Natural killer cell (primary cell): ENCODE measurements around the gene SLC27A4. TPM values are rescaled to one million over a fixed set of nuclear protein-coding genes. Genes with fewer than 3 reads are reported as not detected.

Experiments used
- ATAC-seq, 3 donors: fragments of 150-1000 bp in 2 of 3; fragments of 200-7000 bp in 1 of 3; cut with Tn5 transposase; 1 replicate in 1 of 3; 2 replicates in 2 of 3; pipeline ENCODE4 v1.10.0; 2021; ENCODE audit warnings: mild to moderate bottlenecking in 2 of 3, moderate library complexity in 2 of 3
- DNase-seq, 2 donors: peaks; one replicate each; pipeline versions ENCODE4 v3.0.0 to v3.0.0-alpha.2; 2013 to 2021; ENCODE audit warnings: mixed read lengths in 1 of 2
- H3K27ac ChIP-seq: one replicate; pipeline ENCODE4 v1.5.1; 2013; ENCODE audit warnings: mild to moderate bottlenecking, low read length
- H3K27me3 ChIP-seq: one replicate; pipeline ENCODE4 v1.6.1; 2013; ENCODE audit warnings: low read length; ENCODE audit not compliant: control insufficient read depth, insufficient read depth
- H3K36me3 ChIP-seq: one replicate; pipeline ENCODE4 v1.6.1; 2013; ENCODE audit warnings: low read length; ENCODE audit not compliant: control insufficient read depth, insufficient read depth
- H3K4me1 ChIP-seq: one replicate; pipeline ENCODE4 v1.6.1; 2013; ENCODE audit warnings: low read length; ENCODE audit not compliant: control insufficient read depth, insufficient read depth
- H3K4me3 ChIP-seq: one replicate; pipeline ENCODE4 v1.5.1; 2013; ENCODE audit warnings: low read length
- H3K9me3 ChIP-seq: one replicate; pipeline ENCODE4 v1.6.1; 2013; ENCODE audit warnings: low read length; ENCODE audit not compliant: control insufficient read depth, insufficient read depth
- H3K27ac Mint-ChIP-seq, 2 donors: one replicate each; pipeline ENCODE4 v1.8.0; 2022; ENCODE audit warnings: mild to moderate bottlenecking in 2 of 2, mixed read lengths in 2 of 2, moderate library complexity in 1 of 2
- H3K27me3 Mint-ChIP-seq, 2 donors: one replicate each; pipeline ENCODE4 v1.8.0; 2022; ENCODE audit warnings: low read depth in 2 of 2, mixed read lengths in 2 of 2
- H3K36me3 Mint-ChIP-seq: one replicate; pipeline ENCODE4 v1.8.0; 2022; ENCODE audit warnings: mixed read lengths
- H3K4me1 Mint-ChIP-seq, 2 donors: one replicate each; pipeline ENCODE4 v1.8.0; 2022; ENCODE audit warnings: mixed read lengths in 2 of 2
- H3K4me3 Mint-ChIP-seq: one replicate; pipeline ENCODE4 v1.8.0; 2022; ENCODE audit warnings: mild to moderate bottlenecking, moderate library complexity, mixed read lengths
- H3K9me3 Mint-ChIP-seq, 2 donors: one replicate each; pipeline ENCODE4 v1.8.0; 2022; ENCODE audit warnings: mixed read lengths in 2 of 2
- WGBS: methylation state at CpG from one replicate; pipeline ENCODE4 v1.1.7; 2013; ENCODE audit warnings: missing lambda C conversion rate; ENCODE audit not compliant: insufficient coverage; 5-methylcytosine and 5-hydroxymethylcytosine counted together
- intact Hi-C: fragments of 100-400 bp; cut with micrococcal nuclease; formaldehyde crosslinking; loops from one replicate; pipeline ENCODE4 v1.14.2; 2022
- total RNA-seq, 4 donors: library from RNA; stranded (reverse); fragments of 120-200 nt in 1 of 4; gene quantifications; one replicate each; pipeline versions ENCODE4 v1.2.3 to v1.2.4, GENCODE V29; 2013 to 2022
- TF ChIP-seq, protein P1 (sequence below): fragments of 200-600 bp; IDR thresholded peaks from one replicate; pipeline ENCODE4 v1.8.0; 2022; ENCODE audit warnings: antibody characterized with exemption

The SLC27A4 gene
- total RNA-seq, 3 donors from 2014 or later (not counting 1 experiment from before 2014, with no cell fraction given) = 7.7 to 12.3 (median 11.2) TPM

DNA sequence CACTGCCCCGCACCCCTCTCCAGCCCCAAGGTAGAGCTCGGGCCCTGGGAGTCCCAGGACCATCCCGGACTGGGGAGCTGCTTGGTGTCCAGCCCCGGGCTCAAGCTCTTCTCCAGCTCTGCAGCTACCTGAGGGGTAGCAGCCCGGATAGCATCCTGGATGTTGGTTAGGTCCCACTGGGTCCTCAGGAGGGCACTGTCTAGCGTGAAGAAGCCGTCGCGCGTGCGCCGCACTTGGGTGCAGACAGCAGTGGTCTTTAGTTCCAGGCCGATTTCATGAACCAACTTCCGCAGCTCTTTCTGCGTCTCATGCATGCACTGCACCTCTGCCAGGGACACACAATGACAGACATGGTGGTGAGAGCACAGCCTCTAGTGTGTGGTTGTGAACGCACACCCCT lies 30.8 kb upstream of the SLC27A4 start:
- no peak overlapping the region for H3K4me3 Mint-ChIP-seq

DNA sequence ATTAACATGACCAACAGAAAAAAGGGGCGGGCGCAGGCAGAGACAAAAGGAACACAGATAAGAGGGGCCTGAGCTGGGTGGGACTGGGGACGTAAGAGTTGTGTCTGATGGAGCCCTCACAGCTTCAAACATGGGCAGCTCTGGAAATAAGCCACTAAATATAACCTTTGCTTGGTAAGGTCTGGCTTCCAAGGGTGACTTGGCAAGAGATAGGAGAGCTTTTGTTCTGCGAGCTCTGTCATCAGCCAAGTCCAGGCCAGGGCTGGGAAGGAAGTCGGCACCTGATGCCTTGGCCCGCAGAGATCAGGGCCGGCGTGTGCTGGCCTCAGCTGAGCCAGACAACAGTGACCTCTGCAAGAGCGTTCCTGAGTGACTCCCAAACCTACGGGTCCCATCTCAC lies 29.9 kb upstream of the SLC27A4 start:
- TF ChIP-seq, protein P1, sequence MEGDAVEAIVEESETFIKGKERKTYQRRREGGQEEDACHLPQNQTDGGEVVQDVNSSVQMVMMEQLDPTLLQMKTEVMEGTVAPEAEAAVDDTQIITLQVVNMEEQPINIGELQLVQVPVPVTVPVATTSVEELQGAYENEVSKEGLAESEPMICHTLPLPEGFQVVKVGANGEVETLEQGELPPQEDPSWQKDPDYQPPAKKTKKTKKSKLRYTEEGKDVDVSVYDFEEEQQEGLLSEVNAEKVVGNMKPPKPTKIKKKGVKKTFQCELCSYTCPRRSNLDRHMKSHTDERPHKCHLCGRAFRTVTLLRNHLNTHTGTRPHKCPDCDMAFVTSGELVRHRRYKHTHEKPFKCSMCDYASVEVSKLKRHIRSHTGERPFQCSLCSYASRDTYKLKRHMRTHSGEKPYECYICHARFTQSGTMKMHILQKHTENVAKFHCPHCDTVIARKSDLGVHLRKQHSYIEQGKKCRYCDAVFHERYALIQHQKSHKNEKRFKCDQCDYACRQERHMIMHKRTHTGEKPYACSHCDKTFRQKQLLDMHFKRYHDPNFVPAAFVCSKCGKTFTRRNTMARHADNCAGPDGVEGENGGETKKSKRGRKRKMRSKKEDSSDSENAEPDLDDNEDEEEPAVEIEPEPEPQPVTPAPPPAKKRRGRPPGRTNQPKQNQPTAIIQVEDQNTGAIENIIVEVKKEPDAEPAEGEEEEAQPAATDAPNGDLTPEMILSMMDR = no peak
- Mint-ChIP-seq H3K4me1 (no peaks in the 10 kb centered on the region), H3K36me3 (no peaks in the 10 kb centered on the region), H3K4me3 (no peak overlapping the region), H3K27me3 (no peaks in the 10 kb centered on the region), H3K9me3 (no peaks in the 10 kb centered on the region), H3K27ac (no peak overlapping the region)
- Histone ChIP-seq H3K4me1 (no peaks in the 10 kb centered on the region), H3K36me3 (peaks cover 36% of the 10 kb centered on the region), H3K27me3 (no peaks in the 10 kb centered on the region), H3K27ac (no peak overlapping the region), H3K9me3 (no peaks in the 10 kb centered on the region), H3K4me3 (no peak overlapping the region)
- 96% methylated on average over 10 of the region's 10 CpGs for WGBS
- ATAC-seq = no peak
- no peak for DNase-seq
- intact Hi-C loops = no loop called here

More for the DNA sequence above, 30.8 kb upstream of the SLC27A4 start:
- TF ChIP-seq, protein P1 = no peak
- Histone ChIP-seq H3K27me3 (no peaks in the 10 kb centered on the region), H3K4me1 (no peaks in the 10 kb centered on the region), H3K4me3 (no peak overlapping the region), H3K27ac (no peak overlapping the region), H3K36me3 (peaks cover 29% of the 10 kb centered on the region), H3K9me3 (no peaks in the 10 kb centered on the region)
- WGBS = 97% methylated on average over 16 of the region's 16 CpGs
- intact Hi-C loops = no loop called here
- Mint-ChIP-seq H3K4me1 (no peaks in the 10 kb centered on the region), H3K9me3 (no peaks in the 10 kb centered on the region), H3K27me3 (no peaks in the 10 kb centered on the region), H3K27ac (no peak overlapping the region), H3K36me3 (no peaks in the 10 kb centered on the region)
- no peak for ATAC-seq
- DNase-seq = no peak

DNA sequence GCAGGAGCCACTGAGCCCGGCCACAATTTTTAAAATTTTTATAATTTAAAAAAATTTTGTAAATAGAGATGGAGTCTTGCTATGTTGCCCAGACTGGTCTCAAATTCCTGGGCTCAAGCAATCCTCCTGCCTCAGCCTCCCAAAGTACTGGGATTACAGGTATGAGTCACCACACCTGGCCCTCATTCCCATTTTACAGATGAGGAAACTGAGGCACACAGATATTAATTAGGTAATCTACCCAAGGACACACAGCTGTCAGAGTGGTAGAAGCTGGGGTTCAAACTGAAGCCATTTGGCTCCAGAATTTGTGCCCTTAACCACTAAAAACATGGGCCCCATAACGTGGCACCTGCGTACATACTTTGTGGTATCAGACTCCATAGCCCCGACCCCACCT lies 25.6 kb upstream of the SLC27A4 start:
- ATAC-seq (no peak), DNase-seq (no peak)
- Histone ChIP-seq H3K27me3 (no peaks in the 10 kb centered on the region), H3K36me3 (peaks cover 43% of the 10 kb centered on the region), H3K4me1 (no peaks in the 10 kb centered on the region), H3K9me3 (no peaks in the 10 kb centered on the region), H3K4me3 (no peak overlapping the region), H3K27ac (no peak overlapping the region)
- TF ChIP-seq, protein P1 = no peak
- no peaks in the 10 kb centered on the region for H3K27me3 Mint-ChIP-seq
- H3K9me3 Mint-ChIP-seq = no peaks in the 10 kb centered on the region
- no peak overlapping the region for H3K4me3 Mint-ChIP-seq
- WGBS = 97% methylated on average over 3 of the region's 4 CpGs
- intact Hi-C loops = no loop called here
- no peaks in the 10 kb centered on the region for H3K36me3 Mint-ChIP-seq
- H3K27ac Mint-ChIP-seq = no peak overlapping the region
- H3K4me1 Mint-ChIP-seq = no peaks in the 10 kb centered on the region

DNA sequence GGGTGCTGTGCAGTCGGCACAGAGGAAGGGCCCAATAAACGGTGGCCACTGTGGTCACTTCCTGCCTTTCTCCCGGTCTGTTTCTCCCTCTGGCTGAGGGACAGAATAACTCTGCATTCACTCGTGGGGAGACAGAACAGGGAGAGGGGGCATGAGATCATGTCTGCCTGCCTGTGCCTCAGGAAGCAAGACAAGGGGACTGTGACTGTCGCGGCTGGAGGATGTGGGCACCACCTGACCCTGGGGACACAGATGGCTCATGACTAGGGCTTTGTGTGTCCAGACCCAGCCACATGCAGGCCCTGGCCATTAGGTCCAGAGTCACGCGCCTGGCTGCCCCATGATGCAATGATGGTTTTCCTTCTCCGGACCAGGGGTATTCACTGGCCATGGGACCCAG lies 23.9 kb upstream of the SLC27A4 start:
- Histone ChIP-seq H3K27me3 (no peaks in the 10 kb centered on the region), H3K4me3 (no peak overlapping the region), H3K4me1 (peaks cover 3% of the 10 kb centered on the region), H3K36me3 (peaks cover 32% of the 10 kb centered on the region), H3K9me3 (no peaks in the 10 kb centered on the region), H3K27ac (no peak overlapping the region)
- no peak overlapping the region for H3K27ac Mint-ChIP-seq
- H3K9me3 Mint-ChIP-seq = no peaks in the 10 kb centered on the region
- H3K4me1 Mint-ChIP-seq = no peaks in the 10 kb centered on the region
- intact Hi-C loops = no loop called here
- WGBS = 89% methylated on average over 8 of the region's 9 CpGs
- H3K36me3 Mint-ChIP-seq = no peaks in the 10 kb centered on the region
- ATAC-seq = no peak
- H3K27me3 Mint-ChIP-seq = no peaks in the 10 kb centered on the region
- DNase-seq = no peak
- no peak overlapping the region for H3K4me3 Mint-ChIP-seq
- TF ChIP-seq, protein P1 = no peak
